Right lobe of liver (tissue), 4 donors: ENCODE measurements around the gene RAB1B.

Experiments used
- POLR2A ChIP-seq: fragments of 450-650 bp; IDR thresholded peaks from one replicate; pipeline ENCODE4 v1.6.1; 2017; ENCODE audit warnings: antibody characterized with exemption, mild to moderate bottlenecking
- TF ChIP-seq, protein P1 (sequence below), 4 donors: fragments of 200-600 bp in 3 of 4; fragments of 450-650 bp in 1 of 4; IDR thresholded peaks; one replicate each; pipeline versions ENCODE4 v1.5.1 to v1.8.0; 2016 to 2022; ENCODE audit warnings: antibody characterized with exemption in 4 of 4, mild to moderate bottlenecking in 2 of 4
- donor health status: DM: no; HTN: no; CAD: no.
- donor health status: DM: no; HTN: no; CAD: no.
- donor health status: DM: no; HTN: yes; CAD: no.

DNA sequence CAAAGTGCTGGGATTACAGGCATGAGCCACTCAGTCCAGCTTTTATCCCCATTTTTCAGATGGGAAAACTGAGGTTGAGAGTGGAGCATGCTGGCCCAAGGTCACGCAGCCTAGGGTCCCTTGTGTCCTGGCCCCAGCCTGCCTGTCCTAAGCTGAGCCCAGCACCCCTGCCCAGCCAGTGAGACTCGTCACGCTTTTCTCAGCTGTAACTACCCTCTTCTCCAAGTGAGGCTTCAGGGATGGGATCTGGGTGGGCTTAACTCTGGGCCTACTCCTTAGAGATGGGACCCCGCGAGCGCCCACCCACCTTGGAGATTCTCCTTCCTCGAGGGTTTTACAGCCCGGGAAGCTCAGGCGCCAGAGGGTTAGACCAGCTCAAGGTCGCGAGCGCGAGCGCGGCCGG lies 22.9 kb downstream of the RAB1B start:
- TF ChIP-seq, protein P1, sequence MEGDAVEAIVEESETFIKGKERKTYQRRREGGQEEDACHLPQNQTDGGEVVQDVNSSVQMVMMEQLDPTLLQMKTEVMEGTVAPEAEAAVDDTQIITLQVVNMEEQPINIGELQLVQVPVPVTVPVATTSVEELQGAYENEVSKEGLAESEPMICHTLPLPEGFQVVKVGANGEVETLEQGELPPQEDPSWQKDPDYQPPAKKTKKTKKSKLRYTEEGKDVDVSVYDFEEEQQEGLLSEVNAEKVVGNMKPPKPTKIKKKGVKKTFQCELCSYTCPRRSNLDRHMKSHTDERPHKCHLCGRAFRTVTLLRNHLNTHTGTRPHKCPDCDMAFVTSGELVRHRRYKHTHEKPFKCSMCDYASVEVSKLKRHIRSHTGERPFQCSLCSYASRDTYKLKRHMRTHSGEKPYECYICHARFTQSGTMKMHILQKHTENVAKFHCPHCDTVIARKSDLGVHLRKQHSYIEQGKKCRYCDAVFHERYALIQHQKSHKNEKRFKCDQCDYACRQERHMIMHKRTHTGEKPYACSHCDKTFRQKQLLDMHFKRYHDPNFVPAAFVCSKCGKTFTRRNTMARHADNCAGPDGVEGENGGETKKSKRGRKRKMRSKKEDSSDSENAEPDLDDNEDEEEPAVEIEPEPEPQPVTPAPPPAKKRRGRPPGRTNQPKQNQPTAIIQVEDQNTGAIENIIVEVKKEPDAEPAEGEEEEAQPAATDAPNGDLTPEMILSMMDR (IDR thresholded peaks at IDR 0.05), result no peak
- TF ChIP-seq POLR2A, result no peak
